ENCODE data around the gene SERPINA3.

GRCh38 chr14:94670692-94671285 is 58.6 kb downstream of the SERPINA3 start:
- no peak for TF ChIP-seq CTCF (IDR thresholded peaks at IDR 0.05)
- no peak for TF ChIP-seq POLR2A (IDR thresholded peaks at IDR 0.05)
